Effector memory CD4-positive, alpha-beta T cell (primary cell): ENCODE results near the gene TRAP1.
A peak's percentile ranks its signal among the peaks of the same experiment; 100 is the strongest.
"Not testable (repeated sequence)": the region's sequence is repeated elsewhere in the genome, so short reads cannot be mapped to it uniquely, and the experiment has no call there.

ENCODE experiments used
- DNase-seq, 3 donors: peaks; one replicate each; pipeline ENCODE4 v3.0.0-alpha.2; 2020
- H3K27ac ChIP-seq: 2 replicates; pipeline ENCODE4 v1.7.0; 2013; ENCODE audit warnings: mild to moderate bottlenecking, low read length, moderate library complexity; ENCODE audit not compliant: insufficient read depth, poor library complexity, severe bottlenecking
- H3K27me3 ChIP-seq: replicated peaks from 2 replicates; pipeline ENCODE4 v1.7.0; 2013; ENCODE audit warnings: mild to moderate bottlenecking, low read length; ENCODE audit not compliant: insufficient read depth, control insufficient read depth, poor library complexity, severe bottlenecking
- H3K36me3 ChIP-seq: 2 replicates; pipeline ENCODE4 v1.7.0; 2013; ENCODE audit warnings: mild to moderate bottlenecking, low read length, moderate library complexity; ENCODE audit not compliant: control insufficient read depth, insufficient read depth
- H3K4me1 ChIP-seq: 2 replicates; pipeline ENCODE4 v1.7.0; 2013; ENCODE audit warnings: low read length, mild to moderate bottlenecking; ENCODE audit not compliant: control insufficient read depth, insufficient read depth, poor library complexity, severe bottlenecking
- H3K4me3 ChIP-seq: 2 replicates; pipeline ENCODE4 v1.7.0; 2013; ENCODE audit warnings: low read length, low read depth, mild to moderate bottlenecking; ENCODE audit not compliant: insufficient read depth, poor library complexity, severe bottlenecking
- H3K9me3 ChIP-seq: 2 replicates; pipeline ENCODE4 v1.7.0; 2013; ENCODE audit warnings: mild to moderate bottlenecking, low read length, moderate library complexity; ENCODE audit not compliant: control insufficient read depth

The TRAP1 gene

GRCh38 chr16:3618769-3619141 is 98.6 kb downstream of the TRAP1 start:
- Histone ChIP-seq H3K4me1 (no peaks in the 10 kb centered on the region), H3K9me3 (no peaks in the 10 kb centered on the region), H3K27ac (no peak overlapping the region), H3K36me3 (peaks cover 5% of the 10 kb centered on the region), H3K4me3 (no peak overlapping the region), H3K27me3 (no peaks in the 10 kb centered on the region)
- DNase-seq = no peak

GRCh38 chr16:3612510-3613466 is 104.5 kb downstream of the TRAP1 start:
- Histone ChIP-seq H3K4me1 (peaks cover 16% of the 10 kb centered on the region), H3K4me3 (peak overlapping the region; percentile 96), H3K36me3 (peaks cover 5% of the 10 kb centered on the region), H3K9me3 (no peaks in the 10 kb centered on the region), H3K27me3 (no peaks in the 10 kb centered on the region), H3K27ac (no peak overlapping the region)
- no peak for DNase-seq

GRCh38 chr16:3611146-3611975 is 106.0 kb downstream of the TRAP1 start, which contains the start of gene SLX4:
Gene SLX4 (minus strand): TSS chr16:3611606. CDS start chr16:3608964, 2,642 bp downstream.
- H3K27ac ChIP-seq = peak within 1 kb of the TSS; percentile 83
- H3K4me3 ChIP-seq = peak within 1 kb of the TSS; percentile 96
- H3K27me3 ChIP-seq = no peaks in the 10 kb centered on the region
- H3K4me1 ChIP-seq = peaks cover 16% of the 10 kb centered on the region
- H3K36me3 ChIP-seq = peaks cover 5% of the 10 kb centered on the region
- H3K9me3 ChIP-seq = no peaks in the 10 kb centered on the region
- peak; percentile 86 to 87 (median 86) for DNase-seq

GRCh38 chr16:3610698-3611145 is 106.6 kb downstream of the TRAP1 start:
- Histone ChIP-seq H3K9me3 (no peaks in the 10 kb centered on the region), H3K4me3 (peak overlapping the region; percentile 96), H3K4me1 (peaks cover 16% of the 10 kb centered on the region), H3K36me3 (peaks cover 5% of the 10 kb centered on the region), H3K27me3 (no peaks in the 10 kb centered on the region), H3K27ac (peak overlapping the region; percentile 83)
- DNase-seq = no peak

GRCh38 chr16:3609895-3610697 is 107.2 kb downstream of the TRAP1 start:
- H3K4me3 ChIP-seq = no peak overlapping the region

GRCh38 chr16:3608976-3609375 is 108.3 kb downstream of the TRAP1 start:
- peaks cover 16% of the 10 kb centered on the region for H3K4me1 ChIP-seq
- H3K27me3 ChIP-seq, DNase-seq, H3K27ac ChIP-seq, H3K4me3 ChIP-seq, H3K36me3 ChIP-seq, H3K9me3 ChIP-seq: not testable (repeated sequence)

More at GRCh38 chr16:3609895-3610697, 107.2 kb downstream of the TRAP1 start:
- Histone ChIP-seq H3K27me3 (no peaks in the 10 kb centered on the region), H3K36me3 (peaks cover under 1% of the 10 kb centered on the region), H3K4me1 (peaks cover 16% of the 10 kb centered on the region), H3K27ac (no peak overlapping the region), H3K9me3 (no peaks in the 10 kb centered on the region)
- no peak for DNase-seq

- H3K36me3 ChIP-seq = no peaks in the 10 kb centered on the region
- H3K4me1 ChIP-seq = peaks cover 16% of the 10 kb centered on the region
- no peak overlapping the region for H3K27ac ChIP-seq
- H3K9me3 ChIP-seq = no peaks in the 10 kb centered on the region
- DNase-seq = no peak
- no peak overlapping the region for H3K4me3 ChIP-seq
- no peaks in the 10 kb centered on the region for H3K27me3 ChIP-seq
These were observed 109.3 kb downstream of the TRAP1 start for GRCh38 chr16:3608069-3608468.
